ENCODE results near the gene NAALADL2. TPM values are rescaled to one million over a fixed set of nuclear protein-coding genes. Genes with fewer than 3 reads are reported as not detected.
"Not testable (repeated sequence)": the region's sequence is repeated elsewhere in the genome, so short reads cannot be mapped to it uniquely, and the experiment has no call there.

The NAALADL2 gene
- total RNA-seq, 1 donor from 2014 or later: 10.6 TPM

DNA sequence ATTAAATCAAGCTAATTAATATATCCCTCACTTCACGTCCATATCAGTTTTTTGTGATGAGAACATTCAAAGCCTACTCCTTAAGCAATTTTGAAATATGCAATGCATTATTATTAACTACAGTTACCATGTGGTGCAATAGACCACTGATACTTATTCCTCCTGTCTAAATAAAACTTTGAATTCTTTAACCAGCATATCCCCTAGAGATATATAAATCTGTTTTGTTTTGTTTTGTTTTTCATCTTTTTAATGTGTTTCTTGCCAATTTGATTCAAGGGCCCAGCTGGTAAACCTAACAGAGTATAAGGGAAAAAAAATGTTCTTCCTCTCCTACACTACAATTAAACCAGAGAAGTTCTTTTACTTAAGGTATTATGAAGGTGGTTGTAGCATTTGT is 524.2 kb downstream of the NAALADL2 start:
- no peak for DNase-seq

DNA sequence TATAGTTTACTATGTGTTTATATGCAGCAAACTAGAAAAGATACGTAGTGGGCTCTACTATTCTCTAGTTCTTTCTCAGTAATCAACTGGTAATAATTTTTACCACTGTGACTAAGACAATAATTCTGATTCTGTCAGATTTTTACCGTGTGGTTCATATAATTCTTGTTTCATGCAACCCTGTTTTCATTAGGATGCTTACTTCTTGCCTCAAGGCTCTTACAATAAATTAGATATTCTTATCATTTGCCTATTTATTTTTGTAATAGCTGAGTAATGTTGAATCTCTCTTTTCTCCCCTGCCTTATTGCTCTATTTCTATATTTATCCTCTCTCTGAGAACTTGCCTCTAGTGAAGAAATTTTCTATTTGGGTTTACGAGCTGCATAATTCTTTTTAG is 524.7 kb downstream of the NAALADL2 start:
- DNase-seq: no peak

DNA sequence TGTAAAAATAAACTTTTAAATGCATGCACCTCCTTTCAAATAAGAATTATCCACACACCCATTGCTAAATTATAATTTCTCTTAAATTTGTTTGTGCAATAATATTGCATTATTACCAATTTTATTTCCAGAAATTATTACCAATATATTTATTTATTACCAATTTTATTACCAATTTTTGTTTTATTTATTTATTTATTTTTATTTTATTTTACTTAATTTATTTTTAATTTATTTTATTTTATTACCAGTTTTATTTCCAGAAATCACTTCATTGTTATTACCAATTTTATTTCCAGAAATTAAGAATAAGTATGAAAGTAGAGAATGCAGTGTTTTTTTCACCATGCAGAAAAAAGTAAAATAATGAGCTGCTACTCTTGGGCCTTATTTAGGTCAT is 525.4 kb downstream of the NAALADL2 start:
- no peak for DNase-seq

DNA sequence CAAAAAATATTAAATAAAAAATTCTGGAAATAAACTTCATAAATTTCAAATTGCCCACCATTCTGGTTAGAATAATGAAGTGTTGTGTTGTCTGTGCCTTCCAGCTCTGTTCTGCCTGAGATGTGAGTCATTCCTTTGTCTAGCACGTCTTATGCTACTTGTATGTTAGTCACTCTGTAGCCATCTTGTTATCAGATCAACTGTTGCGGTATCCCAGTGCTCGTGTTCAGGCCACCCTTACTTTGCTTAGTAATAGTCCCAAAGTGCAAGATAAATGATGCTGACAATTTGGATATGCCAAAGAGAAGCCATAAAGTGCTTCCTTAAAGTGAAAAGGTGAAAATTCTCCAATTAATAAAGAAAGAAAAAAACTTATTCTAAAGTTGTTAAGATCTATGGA is 527.5 kb downstream of the NAALADL2 start:
- no peak for DNase-seq

- DNase-seq: no peak
Measured at GRCh38 chr3:175389560-175389959, 530.4 kb downstream of the NAALADL2 start.

- no peak for DNase-seq
Measured at GRCh38 chr3:175391601-175392000, 532.5 kb downstream of the NAALADL2 start.

DNA sequence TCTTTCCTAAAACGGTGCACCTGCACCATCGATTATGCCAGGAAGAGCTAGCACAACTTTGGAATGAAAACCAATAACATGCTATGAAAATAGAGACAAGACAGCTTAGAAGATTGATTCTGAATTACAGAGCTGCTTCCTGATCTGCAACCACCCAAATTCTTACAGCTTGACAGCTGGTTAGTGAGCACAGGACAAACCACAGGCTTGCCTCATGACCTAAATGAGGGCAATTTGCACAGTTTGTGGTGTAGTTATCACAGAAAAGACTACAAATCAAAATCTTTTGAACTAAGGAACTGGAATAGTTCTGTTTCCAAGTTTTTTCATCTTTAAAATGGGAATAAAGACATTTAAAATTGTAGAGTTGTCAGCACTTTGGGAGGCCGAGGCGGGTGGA is 533.5 kb downstream of the NAALADL2 start:
- no peak for DNase-seq

DNA sequence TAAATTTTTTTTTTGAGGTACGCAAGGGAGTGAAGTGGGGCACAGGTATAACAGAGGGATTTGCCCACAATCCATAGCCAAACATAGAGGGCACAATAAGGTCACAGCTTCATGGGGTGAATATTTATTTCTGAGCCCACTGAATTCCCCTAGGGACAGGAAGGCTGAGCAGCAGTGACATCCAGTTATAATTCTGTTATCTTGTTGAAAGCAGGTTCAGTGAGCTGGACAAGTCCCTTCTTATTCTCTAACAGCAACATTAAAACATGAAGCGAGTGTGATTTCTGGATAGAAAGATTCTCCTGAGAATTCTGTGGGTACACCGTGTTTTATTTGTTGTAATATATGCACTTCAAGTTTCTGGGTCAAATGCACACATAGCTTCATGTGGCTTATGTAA is 538.2 kb downstream of the NAALADL2 start:
- DNase-seq: no peak

DNA sequence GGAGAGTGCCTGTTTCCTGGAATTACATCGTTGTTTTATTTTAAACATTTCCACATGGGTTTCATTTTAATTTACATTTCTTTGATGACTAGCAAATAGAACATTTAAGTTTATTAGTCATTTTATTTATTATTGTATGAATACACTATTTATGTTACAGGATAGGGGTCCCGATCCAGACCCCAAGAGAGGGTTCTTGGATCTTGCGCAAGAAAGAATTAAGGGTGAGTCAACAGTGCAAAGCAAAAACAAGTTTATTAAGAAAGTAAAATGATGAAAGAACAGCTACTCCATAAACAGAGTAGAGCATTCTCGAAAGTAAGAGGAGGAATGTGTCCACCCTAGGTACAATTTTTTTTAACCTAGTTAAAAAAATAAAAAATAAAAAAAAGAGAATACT is 539.5 kb downstream of the NAALADL2 start:
- DNase-seq: no peak

DNA sequence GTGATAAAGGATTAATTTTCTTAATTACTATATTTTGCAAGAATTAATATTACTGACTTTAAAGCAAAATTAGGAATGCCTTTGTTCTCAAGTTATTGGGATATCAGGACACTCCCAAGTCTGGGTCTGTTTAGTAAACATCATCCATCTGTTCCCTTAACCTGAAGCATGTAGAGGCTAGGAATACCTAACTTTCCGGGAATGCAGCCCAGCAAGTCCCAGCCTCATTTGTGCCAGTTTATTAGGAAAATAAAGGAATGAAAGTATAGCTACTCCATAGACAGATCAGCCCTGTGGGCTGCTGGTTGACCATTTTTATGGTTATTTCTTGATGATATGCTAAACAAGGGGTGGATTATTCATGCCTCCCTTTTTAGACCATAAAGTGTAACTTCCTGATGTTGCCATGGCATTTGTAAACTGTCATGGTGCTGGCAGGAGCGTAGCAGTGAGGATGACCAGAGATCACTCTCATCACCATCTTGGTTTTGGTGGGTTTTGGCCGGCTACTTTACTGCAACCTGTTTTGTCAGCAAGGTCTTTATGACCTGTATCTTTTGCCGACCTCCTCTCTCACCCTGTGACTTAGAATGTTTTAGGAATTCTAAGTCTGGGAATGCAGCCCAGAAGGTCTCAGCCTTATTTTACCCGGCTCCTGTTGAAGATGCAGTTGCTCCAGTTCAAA is 540.2 kb downstream of the NAALADL2 start:
- no peak for DNase-seq

- DNase-seq: no peak
Measured at GRCh38 chr3:175404027-175404426, 544.9 kb downstream of the NAALADL2 start.

- DNase-seq: no peak
Measured at GRCh38 chr3:175404621-175405020, 545.5 kb downstream of the NAALADL2 start.

DNA sequence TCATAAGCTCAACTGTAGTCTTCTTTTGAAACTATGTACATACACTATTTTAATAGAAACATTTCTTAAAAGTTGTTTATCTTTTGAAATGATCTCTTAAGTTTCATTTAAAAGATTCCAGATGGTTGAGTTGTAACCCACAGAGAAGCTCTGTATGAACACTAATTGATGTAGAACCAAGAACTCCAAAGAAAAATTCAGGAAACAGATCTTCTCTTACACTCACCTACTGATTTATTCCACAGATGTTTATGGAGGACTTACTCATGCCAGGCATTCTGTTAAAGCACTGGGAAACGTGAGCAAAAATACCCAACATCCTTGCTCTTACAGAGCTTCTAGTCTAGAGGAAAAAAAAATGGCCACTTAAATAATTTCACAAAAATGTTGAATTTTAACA is 551.1 kb downstream of the NAALADL2 start:
- DNase-seq: no peak

GRCh38 chr3:175411405-175411804 is 552.3 kb downstream of the NAALADL2 start:
- DNase-seq: no peak

- no peak for DNase-seq
Measured at GRCh38 chr3:175411946-175412345, 552.8 kb downstream of the NAALADL2 start.

DNA sequence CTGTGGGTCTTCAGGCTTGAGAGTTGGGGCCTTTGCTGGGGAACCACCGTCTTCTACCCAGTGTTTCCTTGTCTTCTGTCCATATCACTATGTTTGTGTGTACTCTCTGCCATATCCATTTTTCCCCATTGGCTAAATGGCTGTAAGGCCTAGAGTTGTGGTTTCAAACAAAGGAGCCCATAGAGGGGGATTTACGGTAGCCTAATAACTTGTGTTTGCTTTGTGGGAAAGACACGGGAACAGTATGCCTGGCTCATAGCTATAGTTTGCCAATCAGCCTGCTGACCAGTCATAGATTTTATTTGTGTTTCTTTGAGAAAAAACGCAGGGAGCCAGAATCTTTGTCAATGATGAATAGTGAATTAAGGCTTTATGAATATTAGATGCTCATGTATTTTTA is 554.8 kb downstream of the NAALADL2 start:
- no peak for DNase-seq

DNA sequence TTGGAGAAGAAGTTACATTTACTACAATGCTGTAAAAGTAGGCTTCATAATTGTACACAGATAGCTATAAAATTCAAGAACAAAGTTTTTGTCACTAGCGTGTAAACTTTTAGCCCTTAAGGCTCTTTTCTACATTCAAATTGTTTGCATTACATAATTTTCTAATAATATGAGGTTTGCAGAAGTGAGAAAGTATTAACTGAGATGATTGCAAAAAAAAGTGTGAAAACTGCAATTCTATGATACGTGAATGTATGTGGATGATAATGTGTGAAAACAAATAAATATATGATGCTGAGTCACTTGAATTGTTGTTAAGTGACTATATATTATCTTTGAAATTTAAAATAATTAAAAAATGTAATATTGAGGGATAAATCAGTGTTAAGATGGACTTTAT is 557.5 kb downstream of the NAALADL2 start:
- no peak for DNase-seq

GRCh38 chr3:175417426-175417825 is 558.3 kb downstream of the NAALADL2 start:
- DNase-seq: no peak

GRCh38 chr3:175421902-175422301 is 562.8 kb downstream of the NAALADL2 start:
- DNase-seq: no peak

DNA sequence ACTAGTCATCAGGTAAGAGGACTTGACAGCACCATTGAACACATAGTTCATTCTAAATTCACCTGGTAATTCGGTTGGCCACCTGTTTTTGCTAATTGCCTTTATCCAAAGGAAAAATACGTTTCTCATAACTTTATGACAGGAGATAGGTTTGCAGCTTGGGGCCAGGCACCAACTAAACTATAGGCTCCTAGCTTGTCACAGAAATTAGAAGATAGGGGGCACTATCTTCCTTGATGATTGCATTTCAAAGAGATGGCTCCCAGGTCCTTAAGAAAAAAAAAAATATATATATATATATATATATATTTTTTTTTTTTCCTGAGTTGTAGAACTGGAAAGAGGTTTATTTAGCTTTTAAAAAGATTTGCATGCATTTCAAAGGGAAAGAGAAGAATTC is 563.6 kb downstream of the NAALADL2 start:
- no peak for DNase-seq

GRCh38 chr3:175423848-175424247 is 564.7 kb downstream of the NAALADL2 start:
- DNase-seq: not testable (repeated sequence)

DNA sequence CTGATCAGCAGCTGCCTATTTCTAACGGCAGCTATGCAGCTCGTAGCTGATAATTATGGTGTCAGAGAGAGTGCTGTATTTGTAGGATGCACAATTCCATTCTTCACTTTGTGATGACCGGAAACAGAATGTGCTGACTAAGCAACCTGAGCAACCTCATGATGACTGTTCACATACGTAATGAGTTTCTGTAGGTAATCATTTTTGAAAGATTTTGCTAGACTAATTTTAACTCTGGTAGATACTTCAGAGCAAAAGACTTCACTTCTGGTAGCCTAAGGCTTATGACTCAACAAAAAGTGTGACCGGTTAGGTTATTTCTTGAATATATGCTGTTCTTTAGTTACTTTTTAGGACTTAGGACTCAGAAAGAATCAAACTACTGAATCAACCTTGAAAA is 567.7 kb downstream of the NAALADL2 start:
- DNase-seq: no peak

GRCh38 chr3:175428466-175428865 is 569.3 kb downstream of the NAALADL2 start:
- no peak for DNase-seq

DNA sequence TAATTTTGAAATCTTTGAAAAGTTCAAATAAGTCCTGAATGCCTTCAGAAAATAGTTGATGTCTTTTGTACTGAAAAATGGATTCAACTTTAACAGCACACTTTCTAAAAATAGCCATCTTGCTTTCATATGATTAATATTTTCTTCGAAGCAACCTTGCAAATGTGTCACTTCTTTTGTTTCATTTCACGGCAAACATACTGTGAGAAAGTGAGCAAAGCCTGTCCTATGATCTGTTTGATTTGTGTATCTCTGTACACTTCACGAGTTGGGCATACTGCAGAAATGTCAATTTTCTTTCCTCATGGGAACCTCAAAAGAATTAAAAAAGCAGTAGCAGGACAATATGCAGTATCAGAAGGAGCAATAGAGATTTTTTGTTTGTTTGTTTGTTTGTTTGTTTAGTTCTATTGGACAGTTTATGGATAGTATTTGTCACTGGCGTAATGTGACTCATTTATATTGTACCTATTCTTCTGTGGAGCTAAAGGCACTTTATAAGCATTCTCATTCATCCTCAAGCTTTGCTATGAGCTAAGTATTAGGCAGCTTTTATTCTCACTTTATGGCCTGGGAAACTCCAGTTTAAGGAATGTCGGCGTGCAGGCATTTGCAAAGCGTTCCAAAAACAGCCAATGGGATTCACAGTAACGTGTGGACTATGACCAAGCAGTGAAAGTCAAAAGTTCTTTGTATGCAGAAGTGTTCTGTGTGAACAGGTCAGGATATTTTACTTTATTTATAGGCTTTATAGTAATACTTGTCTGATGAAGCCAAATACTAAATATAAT is 572.0 kb downstream of the NAALADL2 start:
- DNase-seq: no peak
